Muscle layer of colon (tissue), 2 donors: ENCODE measurements around the gene SNX5.

ENCODE experiments used
- H3K27ac ChIP-seq: one replicate; pipeline ENCODE4 v1.7.0; 2013; ENCODE audit warnings: low read depth, mild to moderate bottlenecking, low read length, moderate library complexity
- H3K27me3 ChIP-seq, 2 donors: one replicate each; pipeline ENCODE4 v1.7.0; 2013; ENCODE audit warnings: low read length in 2 of 2, mild to moderate bottlenecking in 2 of 2; ENCODE audit not compliant: insufficient read depth in 2 of 2, control insufficient read depth in 1 of 2
- H3K36me3 ChIP-seq: one replicate; pipeline ENCODE4 v1.7.0; 2013; ENCODE audit warnings: mild to moderate bottlenecking, low read length; ENCODE audit not compliant: insufficient read depth
- H3K4me1 ChIP-seq: one replicate; pipeline ENCODE4 v1.7.0; 2013; ENCODE audit warnings: mild to moderate bottlenecking, low read length; ENCODE audit not compliant: insufficient read depth
- H3K4me3 ChIP-seq, 2 donors: one replicate each; pipeline ENCODE4 v1.7.0; 2013; ENCODE audit warnings: low read length in 2 of 2, low read depth in 1 of 2, mild to moderate bottlenecking in 1 of 2, moderate library complexity in 1 of 2
- H3K9ac ChIP-seq: one replicate; pipeline ENCODE4 v1.7.0; 2013; ENCODE audit warnings: low read length
- H3K9me3 ChIP-seq: one replicate; pipeline ENCODE4 v1.7.0; 2013; ENCODE audit warnings: mild to moderate bottlenecking, low read length
- donor health status: abdominal sarcoma.
- donor health status: Adenocarcinoma of cecum.

SNX5 gene

DNA sequence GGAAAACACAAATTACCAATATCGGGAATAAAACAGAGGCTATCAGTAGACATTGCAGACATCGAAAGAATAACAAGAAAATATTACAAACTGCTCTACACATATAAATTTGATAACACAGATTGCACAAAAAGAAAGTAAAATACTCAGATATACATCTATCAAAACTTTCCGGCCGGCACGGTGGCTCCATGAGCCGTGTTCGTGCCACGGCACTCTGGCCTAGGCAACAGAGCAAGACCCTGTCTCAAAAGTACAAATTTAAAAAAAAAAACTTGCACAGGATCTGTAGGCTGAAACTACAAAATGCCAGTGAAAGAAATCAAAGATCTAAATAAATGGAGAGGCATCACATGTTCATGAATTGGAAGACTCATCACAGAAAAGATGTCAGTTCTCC lies 49.4 kb downstream of the SNX5 start:
- Histone ChIP-seq H3K4me1 (no peaks in the 10 kb centered on the region), H3K27ac (no peak overlapping the region), H3K4me3 (no peak overlapping the region), H3K9me3 (no peaks in the 10 kb centered on the region), H3K27me3 (no peaks in the 10 kb centered on the region), H3K36me3 (no peaks in the 10 kb centered on the region), H3K9ac (no peak overlapping the region)

DNA sequence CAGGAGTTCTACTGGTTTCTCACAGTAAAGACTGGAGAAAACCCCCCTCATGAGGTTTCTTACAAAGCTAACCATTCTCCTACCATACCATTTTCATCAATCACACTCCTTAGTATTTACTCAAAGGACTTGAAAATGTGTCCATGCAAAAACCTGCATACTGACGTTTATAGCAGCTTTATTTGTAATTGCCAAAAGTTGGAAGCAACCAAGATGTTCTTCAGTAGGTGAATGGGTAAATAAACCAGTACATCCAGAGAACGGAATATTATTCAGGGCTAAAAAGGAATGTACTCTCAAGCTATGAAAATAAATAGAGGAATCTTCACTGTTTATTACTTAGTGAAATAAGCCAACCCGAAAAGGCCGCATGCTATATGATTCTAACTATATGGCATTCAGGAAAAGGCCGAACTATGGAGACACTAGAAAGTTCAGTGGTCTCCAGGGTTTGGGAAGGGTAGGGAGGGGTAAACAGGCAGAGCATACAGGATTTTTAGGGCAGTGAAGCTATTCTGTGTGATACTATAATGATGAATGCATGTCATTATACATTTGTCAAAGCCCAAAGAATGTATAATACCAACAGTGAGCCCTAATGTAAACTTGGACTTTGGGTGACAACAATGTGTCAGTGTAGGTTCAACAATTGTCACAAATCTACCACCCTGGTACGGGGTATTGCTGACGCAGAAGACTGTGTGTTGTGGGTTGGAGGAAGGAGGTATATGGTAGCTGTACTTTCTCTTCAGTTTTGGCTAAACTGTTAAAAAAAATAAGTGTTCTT lies 50.6 kb downstream of the SNX5 start:
- no peaks in the 10 kb centered on the region for H3K36me3 ChIP-seq

DNA sequence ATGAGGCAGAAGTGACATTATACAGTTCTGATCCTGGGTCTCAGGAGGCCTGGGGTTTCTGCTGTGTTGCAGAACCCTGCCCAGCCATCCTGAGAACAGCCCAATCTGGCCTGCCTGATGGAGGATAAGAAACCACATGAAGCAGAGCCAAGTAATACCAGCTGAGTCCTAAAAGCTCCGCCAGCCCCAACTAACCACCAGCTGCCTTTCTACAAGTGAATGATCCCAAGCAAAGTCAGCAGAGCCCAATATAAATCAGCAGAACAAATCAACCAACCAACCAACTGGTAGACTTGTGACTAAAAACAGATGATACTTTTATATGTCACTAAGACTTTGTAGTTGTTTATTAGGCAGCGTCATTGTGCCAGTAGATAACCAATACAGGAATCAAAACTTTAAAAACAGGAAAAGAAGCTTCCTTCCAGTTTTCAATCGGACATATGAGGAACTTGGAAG lies 52.1 kb downstream of the SNX5 start:
- Histone ChIP-seq H3K9ac (no peak overlapping the region), H3K27ac (no peak overlapping the region), H3K9me3 (no peaks in the 10 kb centered on the region), H3K36me3 (no peaks in the 10 kb centered on the region), H3K27me3 (no peaks in the 10 kb centered on the region), H3K4me3 (no peak overlapping the region), H3K4me1 (peaks cover 3% of the 10 kb centered on the region)

More for the DNA sequence above, 50.6 kb downstream of the SNX5 start:
- H3K9me3 ChIP-seq, result no peaks in the 10 kb centered on the region
- no peak overlapping the region for H3K4me3 ChIP-seq
- no peak overlapping the region for H3K9ac ChIP-seq
- H3K27ac ChIP-seq, result no peak overlapping the region
- no peaks in the 10 kb centered on the region for H3K4me1 ChIP-seq
- H3K27me3 ChIP-seq, result no peaks in the 10 kb centered on the region

GRCh38 chr20:17914957-17915356 lies 53.6 kb downstream of the SNX5 start:
- Histone ChIP-seq H3K27ac (no peak overlapping the region), H3K9me3 (no peaks in the 10 kb centered on the region)

DNA sequence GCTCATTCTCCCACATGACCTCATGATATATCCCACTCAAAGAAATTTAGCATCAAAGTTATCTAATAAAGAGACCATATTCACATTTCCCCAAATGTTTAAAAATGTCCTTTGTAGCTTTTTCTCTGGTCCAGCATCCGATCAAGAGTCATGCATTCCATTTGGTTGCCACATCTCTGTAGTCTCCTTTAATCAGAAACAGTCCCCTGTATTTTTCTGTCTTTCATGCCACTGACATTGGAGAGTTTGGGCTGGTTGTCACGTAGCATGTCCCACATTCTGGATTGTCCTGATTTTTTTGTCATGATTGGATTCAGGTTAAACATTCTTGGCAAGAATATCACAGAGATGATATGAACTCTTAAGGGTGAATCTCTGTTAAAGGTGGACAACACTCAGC lies 55.7 kb downstream of the SNX5 start:
- Histone ChIP-seq H3K4me3 (no peak overlapping the region), H3K27me3 (no peaks in the 10 kb centered on the region), H3K36me3 (no peaks in the 10 kb centered on the region), H3K9me3 (no peaks in the 10 kb centered on the region), H3K27ac (no peak overlapping the region), H3K4me1 (peaks cover 22% of the 10 kb centered on the region), H3K9ac (no peak overlapping the region)

More at GRCh38 chr20:17914957-17915356, 53.6 kb downstream of the SNX5 start:
- Histone ChIP-seq H3K36me3 (no peaks in the 10 kb centered on the region), H3K4me3 (no peak overlapping the region), H3K27me3 (no peaks in the 10 kb centered on the region), H3K4me1 (peaks cover 18% of the 10 kb centered on the region), H3K9ac (no peak overlapping the region)

DNA sequence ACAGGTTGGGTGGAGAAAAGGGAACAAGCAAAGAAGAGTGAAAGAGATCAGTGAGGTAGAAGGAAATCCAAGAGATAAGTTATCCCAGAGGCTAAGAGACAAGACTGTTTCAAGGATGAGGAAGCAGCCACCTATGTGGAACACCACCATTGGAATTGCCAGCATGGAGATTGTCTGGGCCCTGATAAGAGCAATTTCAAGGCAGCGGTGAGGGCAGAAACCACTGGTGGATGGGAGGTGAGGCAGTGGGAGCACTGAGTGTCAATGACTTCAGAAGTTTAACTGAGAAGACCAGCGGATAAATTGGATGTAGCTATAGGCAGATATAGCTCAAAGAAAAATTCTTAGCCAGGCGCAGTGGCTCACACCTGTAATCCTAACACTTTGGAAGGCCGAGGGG lies 56.7 kb downstream of the SNX5 start:
- H3K27ac ChIP-seq, result no peak overlapping the region
- H3K4me1 ChIP-seq, result peaks cover 22% of the 10 kb centered on the region
- no peak overlapping the region for H3K4me3 ChIP-seq
- H3K9me3 ChIP-seq, result no peaks in the 10 kb centered on the region
- no peak overlapping the region for H3K9ac ChIP-seq
- H3K36me3 ChIP-seq, result no peaks in the 10 kb centered on the region
- no peaks in the 10 kb centered on the region for H3K27me3 ChIP-seq

GRCh38 chr20:17910828-17911294 lies 57.7 kb downstream of the SNX5 start:
- no peak overlapping the region for H3K4me3 ChIP-seq
- H3K36me3 ChIP-seq, result no peaks in the 10 kb centered on the region
- no peak overlapping the region for H3K27ac ChIP-seq
- no peaks in the 10 kb centered on the region for H3K27me3 ChIP-seq
- H3K9me3 ChIP-seq, result no peaks in the 10 kb centered on the region
- H3K4me1 ChIP-seq, result peaks cover 22% of the 10 kb centered on the region
- H3K9ac ChIP-seq, result no peak overlapping the region

DNA sequence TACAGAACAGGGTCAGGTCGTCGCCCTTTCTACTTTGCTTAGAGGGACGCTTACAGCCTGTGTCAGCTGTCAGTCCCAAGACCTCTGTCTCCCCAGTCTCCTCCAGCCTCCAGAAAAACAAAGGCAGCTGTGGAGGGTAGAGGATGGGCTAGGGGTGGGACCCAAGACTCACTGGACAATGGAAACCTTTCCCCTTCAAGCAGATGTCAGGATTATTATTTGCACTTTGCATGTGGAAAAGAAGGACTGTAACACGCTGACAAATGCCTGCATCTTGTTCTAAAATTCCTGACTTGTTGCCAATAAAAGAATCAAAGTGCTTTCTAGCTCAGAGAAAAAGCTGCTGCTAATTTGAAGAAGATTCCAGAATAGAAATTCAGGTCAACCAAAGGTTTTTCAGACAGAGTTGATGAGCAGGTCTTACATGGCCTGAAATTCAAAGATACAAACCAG lies 58.7 kb downstream of the SNX5 start:
- no peaks in the 10 kb centered on the region for H3K27me3 ChIP-seq
- H3K36me3 ChIP-seq, result no peaks in the 10 kb centered on the region
- H3K9me3 ChIP-seq, result no peaks in the 10 kb centered on the region
- H3K4me3 ChIP-seq, result no peak overlapping the region
- no peak overlapping the region for H3K27ac ChIP-seq
- no peak overlapping the region for H3K9ac ChIP-seq
- H3K4me1 ChIP-seq, result peaks cover 22% of the 10 kb centered on the region

DNA sequence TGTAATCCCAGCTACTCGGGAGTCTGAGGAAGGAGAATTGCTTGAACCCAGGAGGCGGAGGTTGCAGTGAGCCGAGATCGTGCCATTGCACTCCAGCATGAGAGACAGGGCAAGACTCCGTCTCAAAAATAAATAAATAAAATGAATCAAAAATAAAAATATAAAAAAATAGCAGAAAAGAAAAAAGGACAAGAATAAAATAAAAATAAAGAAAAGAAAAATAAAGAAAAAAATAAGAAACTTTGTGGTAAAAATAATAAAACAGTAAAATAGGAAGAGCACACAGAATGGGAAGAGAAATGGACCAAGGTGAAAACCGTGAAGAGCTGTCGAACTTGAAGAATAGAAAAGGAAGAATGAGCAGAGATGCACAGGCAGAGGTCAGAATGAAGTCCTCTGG lies 63.0 kb downstream of the SNX5 start:
- Histone ChIP-seq H3K27me3 (no peaks in the 10 kb centered on the region), H3K27ac (no peak overlapping the region), H3K36me3 (no peaks in the 10 kb centered on the region), H3K9ac (no peak overlapping the region), H3K4me1 (peaks cover 10% of the 10 kb centered on the region), H3K4me3 (no peak overlapping the region), H3K9me3 (no peaks in the 10 kb centered on the region)

DNA sequence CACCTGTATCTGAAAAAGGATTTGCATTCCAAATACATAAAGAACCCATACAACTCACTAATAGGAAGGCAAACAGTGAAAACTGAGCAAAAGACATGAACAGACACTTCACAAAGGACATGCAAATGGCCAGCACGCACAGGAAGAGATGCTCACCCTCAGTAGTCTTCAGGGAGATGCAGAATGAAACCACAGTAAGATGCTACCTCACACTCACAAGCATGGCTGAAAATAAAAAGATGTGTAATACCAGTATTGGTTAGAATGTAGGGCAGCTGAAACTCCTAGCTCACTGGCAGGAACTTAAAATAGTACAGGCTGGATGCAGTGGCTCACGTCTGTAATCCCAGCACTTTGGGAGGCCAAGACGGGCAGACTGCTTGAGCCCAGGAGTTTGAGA lies 64.6 kb downstream of the SNX5 start:
- Histone ChIP-seq H3K4me1 (no peaks in the 10 kb centered on the region), H3K36me3 (no peaks in the 10 kb centered on the region), H3K4me3 (no peak overlapping the region), H3K27me3 (no peaks in the 10 kb centered on the region), H3K27ac (no peak overlapping the region), H3K9ac (no peak overlapping the region), H3K9me3 (no peaks in the 10 kb centered on the region)

DNA sequence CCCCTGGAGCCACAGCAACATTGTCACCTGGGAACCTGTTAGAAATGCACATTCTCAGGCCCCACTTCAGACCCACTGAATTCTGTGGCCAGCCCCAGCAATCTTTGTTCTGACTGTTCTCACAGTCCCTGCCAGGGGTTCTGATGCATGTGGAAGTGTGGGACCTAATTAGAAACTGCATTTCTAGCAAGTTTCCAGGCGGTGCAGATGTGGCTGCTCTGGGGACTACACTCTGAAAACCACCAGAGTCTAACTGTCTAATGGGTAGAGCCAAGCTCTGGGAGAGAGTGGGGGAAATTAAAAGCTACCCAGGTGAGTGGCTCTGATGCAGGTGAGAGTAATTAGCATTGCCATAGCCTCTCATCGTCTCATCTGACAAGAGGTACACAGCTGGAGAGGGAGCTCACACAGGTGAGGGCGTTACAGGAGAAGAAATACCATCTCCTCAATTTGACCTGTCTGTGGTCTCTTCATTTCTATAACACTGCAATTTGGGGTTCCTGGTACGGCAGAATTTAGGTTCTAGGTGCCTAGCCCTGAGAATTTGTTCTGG lies 66.0 kb downstream of the SNX5 start:
- H3K9me3 ChIP-seq, result no peaks in the 10 kb centered on the region
- H3K9ac ChIP-seq, result no peak overlapping the region
- no peak overlapping the region for H3K4me3 ChIP-seq
- H3K27ac ChIP-seq, result no peak overlapping the region
- H3K36me3 ChIP-seq, result no peaks in the 10 kb centered on the region
- H3K27me3 ChIP-seq, result no peaks in the 10 kb centered on the region
- no peaks in the 10 kb centered on the region for H3K4me1 ChIP-seq

DNA sequence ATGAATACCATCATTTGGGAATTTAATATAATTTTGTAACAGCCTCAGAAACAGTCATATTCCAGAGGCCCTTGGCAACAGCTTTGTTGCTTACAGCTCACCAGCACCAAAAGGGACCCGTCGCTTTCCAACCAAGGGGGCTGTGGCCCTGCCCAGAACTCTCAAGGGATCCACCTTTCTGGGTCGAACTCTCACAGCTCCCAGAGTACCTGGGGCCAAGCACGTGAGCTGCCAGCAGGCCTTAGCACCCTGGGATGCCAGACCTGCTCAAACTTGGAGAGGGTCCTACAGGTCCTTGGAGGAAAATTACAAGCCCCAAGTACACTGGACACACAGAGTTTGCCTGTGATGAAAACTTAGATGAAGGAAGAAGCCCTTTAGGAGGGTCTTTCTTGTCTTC lies 66.6 kb downstream of the SNX5 start:
- Histone ChIP-seq H3K27ac (no peak overlapping the region), H3K27me3 (no peaks in the 10 kb centered on the region), H3K36me3 (no peaks in the 10 kb centered on the region), H3K4me3 (no peak overlapping the region), H3K9me3 (no peaks in the 10 kb centered on the region), H3K4me1 (peaks cover 2% of the 10 kb centered on the region), H3K9ac (no peak overlapping the region)
